GM23338 (cell line): ENCODE measurements around the gene BRSK2.

ENCODE experiments used
- CREB1 ChIP-seq: fragments of 250-450 bp; sonication (Bioruptor Pico); IDR thresholded peaks from 2 replicates; pipeline ENCODE4 v1.5.0; 2020; ENCODE audit warnings: low read depth, mild to moderate bottlenecking, moderate library complexity
- EZH2 ChIP-seq: fragments of 200-600 bp; sonication (generic); IDR thresholded peaks from one replicate; pipeline ENCODE4 v1.8.0; 2017; ENCODE audit warnings: antibody characterized with exemption, mild to moderate bottlenecking, low read depth; ENCODE audit not compliant: unreplicated experiment
- EZH2phosphoT487 ChIP-seq: fragments of 200-600 bp; sonication (generic); IDR thresholded peaks from one replicate; pipeline ENCODE4 v1.8.1; 2018; ENCODE audit warnings: antibody characterized with exemption; ENCODE audit not compliant: unreplicated experiment
- JUNB ChIP-seq: IDR thresholded peaks from one replicate; pipeline ENCODE4 v1.6.1; 2016; ENCODE audit warnings: antibody characterized with exemption; ENCODE audit not compliant: unreplicated experiment
- NANOG ChIP-seq: IDR thresholded peaks from 2 replicates; pipeline ENCODE4 v1.6.1; 2016; ENCODE audit warnings: antibody characterized with exemption, borderline replicate concordance
- POLR2AphosphoS5 ChIP-seq: IDR thresholded peaks from 2 replicates; pipeline ENCODE4 v1.6.1; 2016; ENCODE audit warnings: antibody characterized with exemption, low read depth
- ZNF114 ChIP-seq: fragments of 250-450 bp; sonication (Bioruptor Pico); IDR thresholded peaks from 2 replicates; pipeline ENCODE4 v1.5.0; 2020; ENCODE audit warnings: mild to moderate bottlenecking, moderate library complexity
- ZNF331 ChIP-seq: fragments of 250-450 bp; sonication (Bioruptor Pico); IDR thresholded peaks from 2 replicates; pipeline ENCODE4 v1.5.0; 2020; ENCODE audit warnings: low read depth, mild to moderate bottlenecking, moderate library complexity
- TF ChIP-seq, protein P1 (sequence below), 2 experiments: fragments of 200-600 bp in 1 of 2; sonication (generic) in 1 of 2; conservative IDR thresholded peaks; 2 replicates each; pipeline versions ENCODE4 v1.5.1 to v1.6.1; 2016 to 2017; ENCODE audit warnings: antibody characterized with exemption in 2 of 2, low read depth in 2 of 2, mild to moderate bottlenecking in 2 of 2, moderate library complexity in 1 of 2
- TF ChIP-seq, protein P2 (sequence below): IDR thresholded peaks from one replicate; pipeline ENCODE4 v1.6.1; 2018; ENCODE audit warnings: antibody characterized with exemption; ENCODE audit not compliant: unreplicated experiment

DNA sequence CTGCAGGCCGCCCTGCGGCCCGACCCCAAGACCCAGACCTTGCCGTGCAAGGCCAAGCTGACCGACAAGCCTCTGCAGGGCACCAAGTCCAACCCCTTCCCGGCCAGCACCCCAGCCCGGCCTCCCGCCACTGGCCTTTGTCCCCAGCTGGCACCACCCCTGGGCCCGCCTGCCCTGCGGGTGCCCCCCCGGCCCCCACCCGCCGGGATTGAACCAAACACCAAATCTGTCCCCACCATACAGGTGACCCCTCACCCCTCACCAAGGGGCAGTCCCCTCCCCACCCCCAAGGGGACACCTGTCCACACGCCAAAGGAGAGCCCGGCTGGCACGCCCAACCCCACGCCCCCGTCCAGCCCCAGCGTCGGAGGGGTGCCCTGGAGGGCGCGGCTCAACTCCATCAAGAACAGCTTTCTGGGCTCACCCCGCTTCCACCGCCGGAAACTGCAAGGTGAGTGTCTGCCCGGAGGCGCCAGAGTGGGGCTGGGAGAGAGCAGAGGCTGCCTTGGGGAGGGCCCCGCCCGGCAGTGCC is 60.7 kb downstream of the BRSK2 start:
- TF ChIP-seq EZH2, result no peak
- TF ChIP-seq, protein P1, sequence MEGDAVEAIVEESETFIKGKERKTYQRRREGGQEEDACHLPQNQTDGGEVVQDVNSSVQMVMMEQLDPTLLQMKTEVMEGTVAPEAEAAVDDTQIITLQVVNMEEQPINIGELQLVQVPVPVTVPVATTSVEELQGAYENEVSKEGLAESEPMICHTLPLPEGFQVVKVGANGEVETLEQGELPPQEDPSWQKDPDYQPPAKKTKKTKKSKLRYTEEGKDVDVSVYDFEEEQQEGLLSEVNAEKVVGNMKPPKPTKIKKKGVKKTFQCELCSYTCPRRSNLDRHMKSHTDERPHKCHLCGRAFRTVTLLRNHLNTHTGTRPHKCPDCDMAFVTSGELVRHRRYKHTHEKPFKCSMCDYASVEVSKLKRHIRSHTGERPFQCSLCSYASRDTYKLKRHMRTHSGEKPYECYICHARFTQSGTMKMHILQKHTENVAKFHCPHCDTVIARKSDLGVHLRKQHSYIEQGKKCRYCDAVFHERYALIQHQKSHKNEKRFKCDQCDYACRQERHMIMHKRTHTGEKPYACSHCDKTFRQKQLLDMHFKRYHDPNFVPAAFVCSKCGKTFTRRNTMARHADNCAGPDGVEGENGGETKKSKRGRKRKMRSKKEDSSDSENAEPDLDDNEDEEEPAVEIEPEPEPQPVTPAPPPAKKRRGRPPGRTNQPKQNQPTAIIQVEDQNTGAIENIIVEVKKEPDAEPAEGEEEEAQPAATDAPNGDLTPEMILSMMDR (conservative IDR thresholded peaks at IDR 0.05; ENCODE audit: low read depth in 2 of 2), result no peak
- TF ChIP-seq POLR2AphosphoS5, result no peak
- no peak for TF ChIP-seq EZH2phosphoT487
- no peak for TF ChIP-seq JUNB
- no peak for TF ChIP-seq NANOG
- no peak for TF ChIP-seq CREB1 (CRISPR knock-in tag)
- TF ChIP-seq, protein P2, sequence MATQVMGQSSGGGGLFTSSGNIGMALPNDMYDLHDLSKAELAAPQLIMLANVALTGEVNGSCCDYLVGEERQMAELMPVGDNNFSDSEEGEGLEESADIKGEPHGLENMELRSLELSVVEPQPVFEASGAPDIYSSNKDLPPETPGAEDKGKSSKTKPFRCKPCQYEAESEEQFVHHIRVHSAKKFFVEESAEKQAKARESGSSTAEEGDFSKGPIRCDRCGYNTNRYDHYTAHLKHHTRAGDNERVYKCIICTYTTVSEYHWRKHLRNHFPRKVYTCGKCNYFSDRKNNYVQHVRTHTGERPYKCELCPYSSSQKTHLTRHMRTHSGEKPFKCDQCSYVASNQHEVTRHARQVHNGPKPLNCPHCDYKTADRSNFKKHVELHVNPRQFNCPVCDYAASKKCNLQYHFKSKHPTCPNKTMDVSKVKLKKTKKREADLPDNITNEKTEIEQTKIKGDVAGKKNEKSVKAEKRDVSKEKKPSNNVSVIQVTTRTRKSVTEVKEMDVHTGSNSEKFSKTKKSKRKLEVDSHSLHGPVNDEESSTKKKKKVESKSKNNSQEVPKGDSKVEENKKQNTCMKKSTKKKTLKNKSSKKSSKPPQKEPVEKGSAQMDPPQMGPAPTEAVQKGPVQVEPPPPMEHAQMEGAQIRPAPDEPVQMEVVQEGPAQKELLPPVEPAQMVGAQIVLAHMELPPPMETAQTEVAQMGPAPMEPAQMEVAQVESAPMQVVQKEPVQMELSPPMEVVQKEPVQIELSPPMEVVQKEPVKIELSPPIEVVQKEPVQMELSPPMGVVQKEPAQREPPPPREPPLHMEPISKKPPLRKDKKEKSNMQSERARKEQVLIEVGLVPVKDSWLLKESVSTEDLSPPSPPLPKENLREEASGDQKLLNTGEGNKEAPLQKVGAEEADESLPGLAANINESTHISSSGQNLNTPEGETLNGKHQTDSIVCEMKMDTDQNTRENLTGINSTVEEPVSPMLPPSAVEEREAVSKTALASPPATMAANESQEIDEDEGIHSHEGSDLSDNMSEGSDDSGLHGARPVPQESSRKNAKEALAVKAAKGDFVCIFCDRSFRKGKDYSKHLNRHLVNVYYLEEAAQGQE, result no peak
- no peak for TF ChIP-seq ZNF331 (CRISPR knock-in tag)
- no peak for TF ChIP-seq ZNF114 (CRISPR knock-in tag)
